GM23338 (cell line): ENCODE measurements around the gene NAP1L4. TPM values are rescaled to one million over a fixed set of nuclear protein-coding genes. Genes with fewer than 3 reads are reported as not detected.

Experiments
- ATAC-seq: fragments of 200-7000 bp; cut with Tn5 transposase; 3 replicates; pipeline ENCODE4 v1.9.1; 2020
- DNase-seq: peaks from one replicate; pipeline ENCODE4 v3.0.0-alpha.2; 2015; ENCODE audit warnings: low spot score
- H2AFZ ChIP-seq: fragments of 200-600 bp; sonication (generic); 2 replicates; pipeline ENCODE4 v1.8.0; 2016; ENCODE audit warnings: antibody characterized with exemption, mild to moderate bottlenecking, moderate library complexity
- H3F3A ChIP-seq: fragments of 200-600 bp; sonication (generic); replicated peaks from 2 replicates; pipeline ENCODE4 v1.8.0; 2017; ENCODE audit warnings: antibody characterized with exemption, mixed run types, low read depth
- H3K27ac ChIP-seq: fragments of 200-600 bp; sonication (generic); 2 replicates; pipeline ENCODE4 v1.6.1; 2016; ENCODE audit warnings: low read depth
- H3K27me3 ChIP-seq: fragments of 200-600 bp; sonication (generic); 2 replicates; pipeline ENCODE4 v1.8.0; 2016; ENCODE audit warnings: mild to moderate bottlenecking, mixed run types, moderate library complexity; ENCODE audit not compliant: insufficient read depth
- H3K36me3 ChIP-seq: fragments of 200-600 bp; sonication (generic); 2 replicates; pipeline ENCODE4 v1.8.0; 2016; ENCODE audit warnings: mild to moderate bottlenecking; ENCODE audit not compliant: insufficient read depth
- H3K4me1 ChIP-seq: fragments of 200-600 bp; sonication (generic); 2 replicates; pipeline ENCODE4 v1.8.0; 2016; ENCODE audit warnings: mild to moderate bottlenecking, moderate library complexity; ENCODE audit not compliant: insufficient read depth
- H3K4me2 ChIP-seq: fragments of 200-600 bp; sonication (generic); 2 replicates; pipeline ENCODE4 v1.7.1; 2017; ENCODE audit warnings: mixed run types
- H3K4me3 ChIP-seq: fragments of 200-600 bp; sonication (generic); 2 replicates; pipeline ENCODE4 v1.6.1; 2016; ENCODE audit warnings: mixed run types
- H3K79me2 ChIP-seq: fragments of 200-600 bp; sonication (generic); replicated peaks from 2 replicates; pipeline ENCODE4 v1.8.0; 2017; ENCODE audit warnings: mild to moderate bottlenecking; ENCODE audit not compliant: insufficient read depth
- H3K9me2 ChIP-seq: fragments of 200-600 bp; sonication (generic); 2 replicates; pipeline ENCODE4 v1.8.0; 2017; ENCODE audit not compliant: insufficient read depth
- H4K20me1 ChIP-seq: fragments of 200-600 bp; sonication (generic); replicated peaks from 2 replicates; pipeline ENCODE4 v1.8.0; 2017; ENCODE audit warnings: mild to moderate bottlenecking; ENCODE audit not compliant: insufficient read depth
- H3K27ac Mint-ChIP-seq: 2 replicates; pipeline ENCODE4 v1.8.0; 2020; ENCODE audit warnings: inconsistent platforms, mild to moderate bottlenecking, moderate library complexity, mixed read lengths
- H3K27me3 Mint-ChIP-seq: 3 replicates; pipeline ENCODE4 v1.8.0; 2022; ENCODE audit warnings: low read depth, mild to moderate bottlenecking, moderate library complexity, mixed read lengths, inconsistent platforms; ENCODE audit not compliant: insufficient read depth, poor library complexity
- H3K36me3 Mint-ChIP-seq: 3 replicates; pipeline ENCODE4 v1.8.0; 2021; ENCODE audit warnings: low read depth, mild to moderate bottlenecking, inconsistent platforms, moderate library complexity, mixed read lengths
- H3K4me1 Mint-ChIP-seq: 3 replicates; pipeline ENCODE4 v1.8.0; 2020; ENCODE audit warnings: mild to moderate bottlenecking, inconsistent platforms, mixed read lengths
- H3K4me3 Mint-ChIP-seq: 3 replicates; pipeline ENCODE4 v1.8.0; 2021; ENCODE audit warnings: moderate library complexity, mild to moderate bottlenecking, inconsistent platforms, mixed read lengths
- H3K9me3 Mint-ChIP-seq: 3 replicates; pipeline ENCODE4 v1.8.0; 2020; ENCODE audit warnings: moderate library complexity, mild to moderate bottlenecking, inconsistent platforms, mixed read lengths
- CREB1 ChIP-seq: fragments of 250-450 bp; sonication (Bioruptor Pico); IDR thresholded peaks from 2 replicates; pipeline ENCODE4 v1.5.0; 2020; ENCODE audit warnings: low read depth, mild to moderate bottlenecking, moderate library complexity
- EZH2 ChIP-seq: fragments of 200-600 bp; sonication (generic); IDR thresholded peaks from one replicate; pipeline ENCODE4 v1.8.0; 2017; ENCODE audit warnings: antibody characterized with exemption, mild to moderate bottlenecking, low read depth; ENCODE audit not compliant: unreplicated experiment
- EZH2phosphoT487 ChIP-seq: fragments of 200-600 bp; sonication (generic); IDR thresholded peaks from one replicate; pipeline ENCODE4 v1.8.1; 2018; ENCODE audit warnings: antibody characterized with exemption; ENCODE audit not compliant: unreplicated experiment
- JUNB ChIP-seq: IDR thresholded peaks from one replicate; pipeline ENCODE4 v1.6.1; 2016; ENCODE audit warnings: antibody characterized with exemption; ENCODE audit not compliant: unreplicated experiment
- NANOG ChIP-seq: IDR thresholded peaks from 2 replicates; pipeline ENCODE4 v1.6.1; 2016; ENCODE audit warnings: antibody characterized with exemption, borderline replicate concordance
- POLR2AphosphoS5 ChIP-seq: IDR thresholded peaks from 2 replicates; pipeline ENCODE4 v1.6.1; 2016; ENCODE audit warnings: antibody characterized with exemption, low read depth
- STAT1 ChIP-seq: IDR thresholded peaks from one replicate; pipeline ENCODE4 v1.6.1; 2016; ENCODE audit warnings: antibody characterized with exemption; ENCODE audit not compliant: unreplicated experiment
- polyA plus RNA-seq: library from polyadenylated mRNA; unstranded; fragments of >200 nt; fragmentation: Nextera tagmentation; extraction: Ambion mirVana; gene quantifications from 2 replicates; pipeline ENCODE4 v1.2.1, GENCODE V29; 2016
- total RNA-seq: library from RNA; depleted of rRNA; stranded (reverse); fragments of >200 nt; shearing (Covaris generic); gene quantifications from 2 replicates; pipeline ENCODE4 v1.2.3, GENCODE V29; 2014
- TF ChIP-seq, protein P1 (sequence below), 2 experiments: fragments of 200-600 bp in 1 of 2; sonication (generic) in 1 of 2; conservative IDR thresholded peaks; 2 replicates each; pipeline versions ENCODE4 v1.5.1 to v1.6.1; 2016 to 2017; ENCODE audit warnings: antibody characterized with exemption in 2 of 2, low read depth in 2 of 2, mild to moderate bottlenecking in 2 of 2, moderate library complexity in 1 of 2
- TF ChIP-seq, protein P2 (sequence below): IDR thresholded peaks from one replicate; pipeline ENCODE4 v1.6.1; 2018; ENCODE audit warnings: antibody characterized with exemption; ENCODE audit not compliant: unreplicated experiment

Gene NAP1L4
- total and polyA plus RNA-seq, 2 experiments from 2014 or later: 181 to 189 TPM

- Histone ChIP-seq H2AFZ (no peak overlapping the region), H4K20me1 (no peaks in the 10 kb centered on the region), H3K4me2 (no peak overlapping the region), H3K9me2 (no peaks in the 10 kb centered on the region), H3K4me3 (no peak overlapping the region), H3K27me3 (no peaks in the 10 kb centered on the region), H3K79me2 (no peaks in the 10 kb centered on the region), H3K27ac (no peak overlapping the region), H3K4me1 (no peaks in the 10 kb centered on the region), H3F3A (0 out of 2 replicates have a peak, but pooled peaks cover 3% of the 10 kb centered on the region), H3K36me3 (no peaks in the 10 kb centered on the region)
- Mint-ChIP-seq H3K4me3 (no peak overlapping the region), H3K4me1 (peaks cover 17% of the 10 kb centered on the region), H3K27ac (no peak overlapping the region), H3K9me3 (no peaks in the 10 kb centered on the region), H3K27me3 (peaks cover 13% of the 10 kb centered on the region), H3K36me3 (no peaks in the 10 kb centered on the region)
- no peak for TF ChIP-seq CREB1
- TF ChIP-seq, protein P1, sequence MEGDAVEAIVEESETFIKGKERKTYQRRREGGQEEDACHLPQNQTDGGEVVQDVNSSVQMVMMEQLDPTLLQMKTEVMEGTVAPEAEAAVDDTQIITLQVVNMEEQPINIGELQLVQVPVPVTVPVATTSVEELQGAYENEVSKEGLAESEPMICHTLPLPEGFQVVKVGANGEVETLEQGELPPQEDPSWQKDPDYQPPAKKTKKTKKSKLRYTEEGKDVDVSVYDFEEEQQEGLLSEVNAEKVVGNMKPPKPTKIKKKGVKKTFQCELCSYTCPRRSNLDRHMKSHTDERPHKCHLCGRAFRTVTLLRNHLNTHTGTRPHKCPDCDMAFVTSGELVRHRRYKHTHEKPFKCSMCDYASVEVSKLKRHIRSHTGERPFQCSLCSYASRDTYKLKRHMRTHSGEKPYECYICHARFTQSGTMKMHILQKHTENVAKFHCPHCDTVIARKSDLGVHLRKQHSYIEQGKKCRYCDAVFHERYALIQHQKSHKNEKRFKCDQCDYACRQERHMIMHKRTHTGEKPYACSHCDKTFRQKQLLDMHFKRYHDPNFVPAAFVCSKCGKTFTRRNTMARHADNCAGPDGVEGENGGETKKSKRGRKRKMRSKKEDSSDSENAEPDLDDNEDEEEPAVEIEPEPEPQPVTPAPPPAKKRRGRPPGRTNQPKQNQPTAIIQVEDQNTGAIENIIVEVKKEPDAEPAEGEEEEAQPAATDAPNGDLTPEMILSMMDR (conservative IDR thresholded peaks at IDR 0.05; ENCODE audit: low read depth in 2 of 2): no peak
- TF ChIP-seq, protein P2, sequence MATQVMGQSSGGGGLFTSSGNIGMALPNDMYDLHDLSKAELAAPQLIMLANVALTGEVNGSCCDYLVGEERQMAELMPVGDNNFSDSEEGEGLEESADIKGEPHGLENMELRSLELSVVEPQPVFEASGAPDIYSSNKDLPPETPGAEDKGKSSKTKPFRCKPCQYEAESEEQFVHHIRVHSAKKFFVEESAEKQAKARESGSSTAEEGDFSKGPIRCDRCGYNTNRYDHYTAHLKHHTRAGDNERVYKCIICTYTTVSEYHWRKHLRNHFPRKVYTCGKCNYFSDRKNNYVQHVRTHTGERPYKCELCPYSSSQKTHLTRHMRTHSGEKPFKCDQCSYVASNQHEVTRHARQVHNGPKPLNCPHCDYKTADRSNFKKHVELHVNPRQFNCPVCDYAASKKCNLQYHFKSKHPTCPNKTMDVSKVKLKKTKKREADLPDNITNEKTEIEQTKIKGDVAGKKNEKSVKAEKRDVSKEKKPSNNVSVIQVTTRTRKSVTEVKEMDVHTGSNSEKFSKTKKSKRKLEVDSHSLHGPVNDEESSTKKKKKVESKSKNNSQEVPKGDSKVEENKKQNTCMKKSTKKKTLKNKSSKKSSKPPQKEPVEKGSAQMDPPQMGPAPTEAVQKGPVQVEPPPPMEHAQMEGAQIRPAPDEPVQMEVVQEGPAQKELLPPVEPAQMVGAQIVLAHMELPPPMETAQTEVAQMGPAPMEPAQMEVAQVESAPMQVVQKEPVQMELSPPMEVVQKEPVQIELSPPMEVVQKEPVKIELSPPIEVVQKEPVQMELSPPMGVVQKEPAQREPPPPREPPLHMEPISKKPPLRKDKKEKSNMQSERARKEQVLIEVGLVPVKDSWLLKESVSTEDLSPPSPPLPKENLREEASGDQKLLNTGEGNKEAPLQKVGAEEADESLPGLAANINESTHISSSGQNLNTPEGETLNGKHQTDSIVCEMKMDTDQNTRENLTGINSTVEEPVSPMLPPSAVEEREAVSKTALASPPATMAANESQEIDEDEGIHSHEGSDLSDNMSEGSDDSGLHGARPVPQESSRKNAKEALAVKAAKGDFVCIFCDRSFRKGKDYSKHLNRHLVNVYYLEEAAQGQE: no peak
- ATAC-seq (no peak), DNase-seq (no peak)
These were observed 77.5 kb downstream of the NAP1L4 start for GRCh38 chr11:2914455-2915195.

DNA sequence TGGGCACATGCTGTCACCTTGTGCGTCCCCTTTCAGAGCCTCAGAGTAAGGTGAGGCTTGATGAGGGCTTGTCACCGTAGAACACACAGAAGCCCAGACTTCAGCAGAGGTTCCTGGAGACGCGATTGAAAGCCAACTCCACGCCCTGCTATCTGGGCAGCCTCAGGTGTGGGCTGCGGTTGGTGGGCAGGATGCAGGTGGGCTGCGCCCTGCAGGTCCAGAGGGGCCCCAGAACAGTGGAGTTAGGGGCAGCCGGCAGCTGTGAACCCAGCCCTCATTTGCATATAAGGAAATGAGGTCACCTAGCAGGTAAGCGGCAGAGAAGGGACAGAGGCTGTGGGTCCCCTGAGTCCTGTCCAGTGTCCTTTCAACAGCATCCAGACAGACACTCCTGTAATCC lies 78.4 kb downstream of the NAP1L4 start:
- peaks cover 17% of the 10 kb centered on the region for H3K4me1 Mint-ChIP-seq
- H4K20me1 ChIP-seq: no peaks in the 10 kb centered on the region
- H3K79me2 ChIP-seq: no peaks in the 10 kb centered on the region
- ATAC-seq: no peak
- no peaks in the 10 kb centered on the region for H3K9me3 Mint-ChIP-seq
- no peaks in the 10 kb centered on the region for H3K27me3 ChIP-seq
- no peaks in the 10 kb centered on the region for H3K36me3 Mint-ChIP-seq
- no peak overlapping the region for H3K4me3 ChIP-seq
- no peak overlapping the region for H3K27ac Mint-ChIP-seq
- no peak overlapping the region for H3K4me2 ChIP-seq
- H3K4me3 Mint-ChIP-seq: no peak overlapping the region
- H2AFZ ChIP-seq: no peak overlapping the region
- no peaks in the 10 kb centered on the region for H3K9me2 ChIP-seq
- H3K36me3 ChIP-seq: no peaks in the 10 kb centered on the region
- H3K27me3 Mint-ChIP-seq: peaks cover 13% of the 10 kb centered on the region
- H3K27ac ChIP-seq: no peak overlapping the region
- H3K4me1 ChIP-seq: no peaks in the 10 kb centered on the region
- DNase-seq: no peak
- H3F3A ChIP-seq: 0 out of 2 replicates have a peak, but pooled peaks cover 3% of the 10 kb centered on the region
- no peak for TF ChIP-seq NANOG
- no peak for TF ChIP-seq EZH2
- TF ChIP-seq CREB1: no peak
- TF ChIP-seq STAT1: no peak
- TF ChIP-seq, protein P1 (conservative IDR thresholded peaks at IDR 0.05; ENCODE audit: low read depth in 2 of 2): no peak
- TF ChIP-seq EZH2phosphoT487: no peak
- TF ChIP-seq, protein P2: no peak
- TF ChIP-seq JUNB: no peak
- no peak for TF ChIP-seq POLR2AphosphoS5
